ENCODE measurements around the gene VRTN. TPM values are rescaled to one million over a fixed set of nuclear protein-coding genes. Genes with fewer than 3 reads are reported as not detected.
A peak's percentile ranks its signal among the peaks of the same experiment; 100 is the strongest.
"Not testable (repeated sequence)": the region's sequence is repeated elsewhere in the genome, so short reads cannot be mapped to it uniquely, and the experiment has no call there.

VRTN gene
- polyA plus RNA-seq (ENCODE audit: insufficient read length in 3 of 3), result not detected

- no peak for DNase-seq (ENCODE audit: low read depth in 3 of 3, low spot score in 2 of 3)
These were observed at the start of gene VRTN for GRCh38 chr14:74348241-74348734. Gene VRTN (plus strand): TSS chr14:74348471. CDS start chr14:74356784, 8,313 bp downstream.

- DNase-seq (ENCODE audit: low read depth in 3 of 3, low spot score in 2 of 3), result no peak
These were observed 49.2 kb upstream of the VRTN start for GRCh38 chr14:74299061-74299545.

GRCh38 chr14:74301594-74302151 is 46.6 kb upstream of the VRTN start:
- DNase-seq (ENCODE audit: low read depth in 3 of 3, low spot score in 2 of 3), result no peak

GRCh38 chr14:74302152-74302628 is 46.1 kb upstream of the VRTN start:
- DNase-seq (ENCODE audit: low read depth in 3 of 3, low spot score in 2 of 3), result peak in 2 of 3 donors; percentile 29 to 45

- peak; percentile 75 to 80 (median 77) for DNase-seq (ENCODE audit: low read depth in 3 of 3, low spot score in 2 of 3)
These were observed 45.4 kb upstream of the VRTN start, which contains the start of gene ABCD4 for GRCh38 chr14:74302634-74303569. Gene ABCD4 (minus strand): TSS chr14:74302934. CDS start chr14:74302912, 22 bp downstream.

- no peak for DNase-seq (ENCODE audit: low read depth in 3 of 3, low spot score in 2 of 3)
These were observed 39.6 kb upstream of the VRTN start for GRCh38 chr14:74308695-74309094.

- no peak for DNase-seq (ENCODE audit: low read depth in 3 of 3, low spot score in 2 of 3)
These were observed 38.9 kb upstream of the VRTN start for GRCh38 chr14:74309125-74310022.

GRCh38 chr14:74312161-74312560 is 36.1 kb upstream of the VRTN start:
- DNase-seq (ENCODE audit: low read depth in 3 of 3, low spot score in 2 of 3), result no peak

- DNase-seq (ENCODE audit: low read depth in 3 of 3, low spot score in 2 of 3), result no peak
These were observed 34.7 kb upstream of the VRTN start for GRCh38 chr14:74313601-74314000.

GRCh38 chr14:74314576-74314975 is 33.7 kb upstream of the VRTN start:
- no peak for DNase-seq (ENCODE audit: low read depth in 3 of 3, low spot score in 2 of 3)

GRCh38 chr14:74324931-74325361 is 23.3 kb upstream of the VRTN start:
- no peak for DNase-seq (ENCODE audit: low read depth in 3 of 3, low spot score in 2 of 3)

GRCh38 chr14:74325446-74325845 is 22.8 kb upstream of the VRTN start:
- DNase-seq (ENCODE audit: low read depth in 3 of 3, low spot score in 2 of 3), result no peak

- peak in 2 of 3 donors; percentile 29 to 34 for DNase-seq (ENCODE audit: low read depth in 3 of 3, low spot score in 2 of 3)
These were observed 21.7 kb upstream of the VRTN start for GRCh38 chr14:74326369-74327152.

- DNase-seq (ENCODE audit: low read depth in 3 of 3, low spot score in 2 of 3), result not testable (repeated sequence)
These were observed 18.2 kb upstream of the VRTN start for GRCh38 chr14:74329950-74330552.

- DNase-seq (ENCODE audit: low read depth in 3 of 3, low spot score in 2 of 3), result no peak
These were observed 14.4 kb upstream of the VRTN start for GRCh38 chr14:74333909-74334308.

- DNase-seq (ENCODE audit: low read depth in 3 of 3, low spot score in 2 of 3), result no peak
These were observed 1.9 kb upstream of the VRTN start for GRCh38 chr14:74346341-74346740.

GRCh38 chr14:74347097-74347794 is 1.0 kb upstream of the VRTN start:
- no peak for DNase-seq (ENCODE audit: low read depth in 3 of 3, low spot score in 2 of 3)

- no peak for DNase-seq (ENCODE audit: low read depth in 3 of 3, low spot score in 2 of 3)
These were observed 523 bp upstream of the VRTN start for GRCh38 chr14:74347795-74348100.

All from right renal cortex interstitium (tissue), 3 donors.